HG03196 (cell line): ENCODE results near the gene MRPS21.
"Not testable (repeated sequence)": the region's sequence is repeated elsewhere in the genome, so short reads cannot be mapped to it uniquely, and the experiment has no call there.

Experiments used
- ATAC-seq: cut with Tn5 transposase; IDR thresholded peaks from one replicate; pipeline ENCODE4 v1.9.1; 2021; ENCODE audit not compliant: unreplicated experiment

MRPS21 gene

GRCh38 chr1:150281221-150281757, 12.4 kb upstream of the MRPS21 start:
- no peak for ATAC-seq

- ATAC-seq, result no peak
Measured at GRCh38 chr1:150281758-150282557, 11.7 kb upstream of the MRPS21 start, which contains the start of gene CIART. Gene CIART (plus strand): TSS chr1:150282554. CDS start chr1:150283268, 714 bp downstream.

- no peak for ATAC-seq
Measured at GRCh38 chr1:150282558-150282958, 11.1 kb upstream of the MRPS21 start.

GRCh38 chr1:150283260-150283659, 10.4 kb upstream of the MRPS21 start:
- no peak for ATAC-seq

- ATAC-seq, result no peak
Measured at GRCh38 chr1:150288382-150288781, 5.3 kb upstream of the MRPS21 start.

GRCh38 chr1:150288822-150289221, 4.8 kb upstream of the MRPS21 start:
- no peak for ATAC-seq

- no peak for ATAC-seq
Measured at GRCh38 chr1:150295476-150295875, 1.8 kb downstream of the MRPS21 start.

- ATAC-seq, result no peak
Measured at GRCh38 chr1:150299716-150300115, 6.1 kb downstream of the MRPS21 start.

GRCh38 chr1:150302338-150302737, 8.7 kb downstream of the MRPS21 start:
- no peak for ATAC-seq

GRCh38 chr1:150302902-150303301, 9.2 kb downstream of the MRPS21 start:
- no peak for ATAC-seq

- ATAC-seq, result not testable (repeated sequence)
Measured at GRCh38 chr1:150308585-150308984, 14.9 kb downstream of the MRPS21 start.

GRCh38 chr1:150309758-150310508, 16.3 kb downstream of the MRPS21 start:
- ATAC-seq, result no peak

GRCh38 chr1:150311762-150312161, 18.1 kb downstream of the MRPS21 start:
- no peak for ATAC-seq

GRCh38 chr1:150314691-150315090, 21.0 kb downstream of the MRPS21 start:
- ATAC-seq, result not testable (repeated sequence)

GRCh38 chr1:150320667-150320978, 27.0 kb downstream of the MRPS21 start:
- no peak for ATAC-seq

GRCh38 chr1:150321826-150322166, 28.1 kb downstream of the MRPS21 start:
- ATAC-seq, result no peak

GRCh38 chr1:150322310-150322709, 28.6 kb downstream of the MRPS21 start:
- no peak for ATAC-seq

GRCh38 chr1:150332651-150333290, 39.1 kb downstream of the MRPS21 start:
- ATAC-seq, result no peak

GRCh38 chr1:150346316-150346715, 52.7 kb downstream of the MRPS21 start:
- ATAC-seq, result no peak

- ATAC-seq, result no peak
Measured at GRCh38 chr1:150352866-150353265, 59.2 kb downstream of the MRPS21 start.
